Measurements from ENCODE around the gene PATJ.
"Not testable (repeated sequence)": the region's sequence is repeated elsewhere in the genome, so short reads cannot be mapped to it uniquely, and the experiment has no call there.

GRCh38 chr1:61894296-61894695, 152.0 kb downstream of the PATJ start:
- TF ChIP-seq CTCF (IDR thresholded peaks at IDR 0.05; ENCODE audit: insufficient read depth, low read length, poor library complexity, severe bottlenecking); EZH2phosphoT487 (conservative IDR thresholded peaks at IDR 0.05; ENCODE audit: low read length): not testable (repeated sequence)

Measured in SU-DHL-6 (cell line).